Measurements from ENCODE around the gene TMEM233. TPM values are rescaled to one million over a fixed set of nuclear protein-coding genes. Genes with fewer than 3 reads are reported as not detected.

The TMEM233 gene
- total RNA-seq, 1 donor from 2014 or later: 0.11 TPM

DNA sequence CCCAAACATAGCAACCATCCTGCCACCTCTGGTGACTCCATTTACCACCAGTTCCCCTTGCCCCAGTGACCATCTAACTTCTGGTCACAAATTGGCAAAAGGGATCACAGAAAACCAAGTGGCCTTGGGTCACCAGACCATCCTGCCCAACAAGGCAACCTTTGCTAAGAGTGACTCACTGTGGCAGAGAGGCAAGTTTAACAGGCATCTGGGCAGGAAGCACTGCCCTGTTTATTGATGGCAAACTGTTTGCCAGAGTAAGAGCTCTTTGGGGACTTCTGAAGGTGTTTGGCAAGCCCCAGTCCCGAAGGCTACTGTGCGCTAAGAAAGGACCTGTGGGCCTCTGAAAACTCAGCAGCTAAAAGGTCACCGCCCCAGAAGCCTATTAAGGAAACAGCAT lies 28.2 kb upstream of the TMEM233 start:
- TF ChIP-seq, protein P1, sequence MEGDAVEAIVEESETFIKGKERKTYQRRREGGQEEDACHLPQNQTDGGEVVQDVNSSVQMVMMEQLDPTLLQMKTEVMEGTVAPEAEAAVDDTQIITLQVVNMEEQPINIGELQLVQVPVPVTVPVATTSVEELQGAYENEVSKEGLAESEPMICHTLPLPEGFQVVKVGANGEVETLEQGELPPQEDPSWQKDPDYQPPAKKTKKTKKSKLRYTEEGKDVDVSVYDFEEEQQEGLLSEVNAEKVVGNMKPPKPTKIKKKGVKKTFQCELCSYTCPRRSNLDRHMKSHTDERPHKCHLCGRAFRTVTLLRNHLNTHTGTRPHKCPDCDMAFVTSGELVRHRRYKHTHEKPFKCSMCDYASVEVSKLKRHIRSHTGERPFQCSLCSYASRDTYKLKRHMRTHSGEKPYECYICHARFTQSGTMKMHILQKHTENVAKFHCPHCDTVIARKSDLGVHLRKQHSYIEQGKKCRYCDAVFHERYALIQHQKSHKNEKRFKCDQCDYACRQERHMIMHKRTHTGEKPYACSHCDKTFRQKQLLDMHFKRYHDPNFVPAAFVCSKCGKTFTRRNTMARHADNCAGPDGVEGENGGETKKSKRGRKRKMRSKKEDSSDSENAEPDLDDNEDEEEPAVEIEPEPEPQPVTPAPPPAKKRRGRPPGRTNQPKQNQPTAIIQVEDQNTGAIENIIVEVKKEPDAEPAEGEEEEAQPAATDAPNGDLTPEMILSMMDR (IDR thresholded peaks at IDR 0.05; ENCODE audit: borderline replicate concordance): no peak
- no peaks in the 10 kb centered on the region for H3K36me3 ChIP-seq

DNA sequence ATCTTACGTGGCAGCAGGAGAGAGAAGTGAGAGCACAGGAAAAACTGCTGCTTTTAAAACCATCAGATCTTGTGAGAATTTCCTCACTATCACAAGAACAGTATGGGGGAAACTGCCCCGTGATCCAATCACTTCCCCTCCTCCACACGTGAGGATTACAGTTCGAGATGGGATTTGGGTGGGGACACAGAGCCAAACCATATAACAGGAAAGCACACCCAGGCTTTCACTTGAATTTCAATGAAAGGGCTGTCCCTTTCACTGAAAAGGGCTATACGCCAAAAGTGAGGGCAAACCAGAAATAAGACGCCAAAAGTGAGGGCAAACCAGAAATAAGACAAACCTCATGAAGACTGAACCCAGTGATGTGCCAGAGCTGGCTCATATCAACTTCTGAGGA lies 22.8 kb upstream of the TMEM233 start:
- intact Hi-C loops (cut with micrococcal nuclease): no loop called here
- H3K36me3 ChIP-seq: no peaks in the 10 kb centered on the region

More for the DNA sequence above, 28.2 kb upstream of the TMEM233 start:
- Histone ChIP-seq H3K4me1 (no peaks in the 10 kb centered on the region), H3K9me3 (replicated peaks) (no peaks in the 10 kb centered on the region), H3K27me3 (ENCODE audit: low read depth) (peaks cover 4% of the 10 kb centered on the region), H3K27ac (replicated peaks) (no peak overlapping the region), H3K4me3 (no peak overlapping the region)
- no peak for DNase-seq
- intact Hi-C loops (cut with micrococcal nuclease): no loop called here

DNA sequence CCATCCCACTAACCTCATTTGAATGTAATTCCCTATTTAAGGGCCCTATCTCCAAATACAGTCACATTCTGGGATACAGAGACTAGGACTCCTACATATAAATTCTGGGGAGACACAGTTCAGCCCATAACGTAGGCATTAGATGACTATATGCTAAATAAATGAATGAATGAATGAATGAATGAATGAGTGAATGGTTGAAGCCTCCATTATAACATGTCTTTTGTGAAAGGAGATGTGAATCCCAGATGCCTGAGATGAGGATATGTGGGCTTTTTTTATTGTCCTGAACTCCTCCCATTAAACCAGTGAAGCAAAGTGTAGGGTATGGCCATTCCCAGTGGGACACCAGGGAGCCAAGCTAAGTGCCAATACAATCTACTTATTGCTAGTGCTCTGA lies 20.5 kb upstream of the TMEM233 start:
- Histone ChIP-seq H3K4me1 (peaks cover 6% of the 10 kb centered on the region), H3K4me3 (no peak overlapping the region), H3K9me3 (replicated peaks) (no peaks in the 10 kb centered on the region), H3K36me3 (no peaks in the 10 kb centered on the region), H3K27ac (replicated peaks) (no peak overlapping the region), H3K27me3 (ENCODE audit: low read depth) (no peaks in the 10 kb centered on the region)
- intact Hi-C loops (cut with micrococcal nuclease): no loop called here
- DNase-seq: no peak
- TF ChIP-seq, protein P1 (IDR thresholded peaks at IDR 0.05; ENCODE audit: borderline replicate concordance): no peak

More for the DNA sequence above, 22.8 kb upstream of the TMEM233 start:
- H3K4me1 ChIP-seq: peaks cover 6% of the 10 kb centered on the region
- no peaks in the 10 kb centered on the region for H3K27me3 ChIP-seq (ENCODE audit: low read depth)
- TF ChIP-seq, protein P1 (IDR thresholded peaks at IDR 0.05; ENCODE audit: borderline replicate concordance): no peak
- H3K27ac ChIP-seq (replicated peaks): no peak overlapping the region
- no peaks in the 10 kb centered on the region for H3K9me3 ChIP-seq (replicated peaks)
- no peak for DNase-seq
- H3K4me3 ChIP-seq: no peak overlapping the region

GRCh38 chr12:119574255-119574654 lies 19.3 kb upstream of the TMEM233 start:
- intact Hi-C loops (cut with micrococcal nuclease): no loop called here
- Histone ChIP-seq H3K27ac (replicated peaks) (no peak overlapping the region), H3K4me3 (no peak overlapping the region), H3K9me3 (replicated peaks) (no peaks in the 10 kb centered on the region), H3K4me1 (peaks cover 6% of the 10 kb centered on the region), H3K36me3 (no peaks in the 10 kb centered on the region), H3K27me3 (ENCODE audit: low read depth) (no peaks in the 10 kb centered on the region)
- TF ChIP-seq, protein P1 (IDR thresholded peaks at IDR 0.05; ENCODE audit: borderline replicate concordance): no peak
- no peak for DNase-seq

GRCh38 chr12:119576118-119576810 lies 17.3 kb upstream of the TMEM233 start:
- TF ChIP-seq, protein P1 (IDR thresholded peaks at IDR 0.05; ENCODE audit: borderline replicate concordance): no peak
- no peaks in the 10 kb centered on the region for H3K9me3 ChIP-seq (replicated peaks)
- H3K4me3 ChIP-seq: no peak overlapping the region
- no peak overlapping the region for H3K27ac ChIP-seq (replicated peaks)
- H3K27me3 ChIP-seq (ENCODE audit: low read depth): no peaks in the 10 kb centered on the region
- DNase-seq: no peak
- H3K36me3 ChIP-seq: no peaks in the 10 kb centered on the region
- peaks cover 6% of the 10 kb centered on the region for H3K4me1 ChIP-seq
- intact Hi-C loops (cut with micrococcal nuclease): no loop called here

All from left ventricle myocardium inferior (tissue), 1 donor.